Astrocyte of the spinal cord (primary cell): ENCODE data around the gene TRMT11.

ENCODE experiments used
- DNase-seq: peaks from one replicate; pipeline ENCODE4 v3.0.0; 2011; ENCODE audit warnings: low read depth, low spot score
- H3K4me3 ChIP-seq: 2 replicates; pipeline ENCODE4 v1.5.1; 2011; ENCODE audit warnings: low read depth, mild to moderate bottlenecking, low read length, moderate library complexity
- CTCF ChIP-seq: IDR thresholded peaks from 2 replicates; pipeline ENCODE4 v1.5.1; 2012; ENCODE audit warnings: low read depth, mild to moderate bottlenecking, low read length, inconsistent platforms
- in situ Hi-C: cut with HindIII; loops from 2 replicates; pipeline ENCODE4 v1.10.0; 2017; ENCODE audit warnings: low sequenced_read_pairs

Gene TRMT11

GRCh38 chr6:125943528-125944433 is 42.6 kb upstream of the TRMT11 start:
- TF ChIP-seq CTCF, result no peak
- in situ Hi-C loops, result no loop called here
- no peak for DNase-seq
- H3K4me3 ChIP-seq, result no peak overlapping the region

GRCh38 chr6:125944434-125944816 is 41.9 kb upstream of the TRMT11 start:
- peak; percentile 51 for DNase-seq
- no peak overlapping the region for H3K4me3 ChIP-seq
- no peak for TF ChIP-seq CTCF
- in situ Hi-C loops, result no loop called here

- in situ Hi-C loops, result no loop called here
- DNase-seq, result no peak
- no peak for TF ChIP-seq CTCF
- H3K4me3 ChIP-seq, result no peak overlapping the region
Measured at GRCh38 chr6:125944896-125945295, 41.4 kb upstream of the TRMT11 start.

- no peak overlapping the region for H3K4me3 ChIP-seq
- DNase-seq, result no peak
- in situ Hi-C loops, result no loop called here
- TF ChIP-seq CTCF, result no peak
Measured at GRCh38 chr6:125945378-125946141, 40.8 kb upstream of the TRMT11 start.

- in situ Hi-C loops, result no loop called here
- no peak overlapping the region for H3K4me3 ChIP-seq
- DNase-seq, result no peak
- TF ChIP-seq CTCF, result no peak
Measured at GRCh38 chr6:125947615-125948014, 38.7 kb upstream of the TRMT11 start.

GRCh38 chr6:125948455-125948854 is 37.9 kb upstream of the TRMT11 start:
- no peak for DNase-seq
- H3K4me3 ChIP-seq, result no peak overlapping the region
- in situ Hi-C loops, result no loop called here
- no peak for TF ChIP-seq CTCF
